T-helper 9 cell (primary cell): ENCODE results near the gene DDT.
"Not testable (repeated sequence)": the region's sequence is repeated elsewhere in the genome, so short reads cannot be mapped to it uniquely, and the experiment has no call there.

Source experiments
- DNase-seq: peaks from one replicate; pipeline ENCODE4 v3.0.0-alpha.2; 2020

DDT gene

DNA sequence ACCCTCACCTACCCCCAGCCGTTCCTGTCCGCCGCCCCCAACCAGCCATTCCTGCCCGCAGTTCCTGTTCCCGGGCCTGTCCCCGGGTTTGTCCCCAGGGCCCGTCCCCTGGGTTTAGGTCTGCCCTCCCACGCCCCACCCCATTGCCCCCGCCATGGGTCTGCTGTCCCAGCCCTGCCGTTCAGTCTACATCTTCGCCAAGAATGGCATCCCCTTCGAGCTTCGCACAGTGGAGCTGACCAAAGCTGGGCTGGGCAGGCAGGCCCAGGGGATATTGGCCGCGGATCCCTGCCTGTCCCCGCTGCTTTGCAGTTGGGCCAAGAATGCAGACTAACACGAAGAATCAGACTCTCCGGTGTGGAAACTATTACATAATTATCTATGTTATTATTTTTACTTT lies 24.5 kb downstream of the DDT start:
- DNase-seq: not testable (repeated sequence)

DNA sequence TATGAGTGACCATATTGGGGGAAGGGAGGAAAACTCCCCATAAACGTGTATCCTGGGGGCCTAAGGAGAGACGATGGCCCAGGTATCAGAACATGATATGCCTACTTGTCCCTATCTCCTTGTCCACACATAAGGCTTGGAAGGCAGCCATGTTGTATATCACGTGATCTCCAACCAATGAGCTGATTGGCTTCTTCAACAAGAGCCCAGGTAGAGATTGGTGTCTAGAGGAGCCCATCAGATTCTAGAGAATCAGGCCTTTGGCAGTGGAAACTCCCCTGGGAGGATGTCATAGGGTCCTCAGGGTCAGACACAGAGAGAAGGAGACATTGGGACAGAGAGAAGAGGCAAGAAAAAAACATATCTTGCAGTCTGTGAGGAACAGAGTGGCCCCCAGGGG lies 26.9 kb downstream of the DDT start:
- DNase-seq: not testable (repeated sequence)

DNA sequence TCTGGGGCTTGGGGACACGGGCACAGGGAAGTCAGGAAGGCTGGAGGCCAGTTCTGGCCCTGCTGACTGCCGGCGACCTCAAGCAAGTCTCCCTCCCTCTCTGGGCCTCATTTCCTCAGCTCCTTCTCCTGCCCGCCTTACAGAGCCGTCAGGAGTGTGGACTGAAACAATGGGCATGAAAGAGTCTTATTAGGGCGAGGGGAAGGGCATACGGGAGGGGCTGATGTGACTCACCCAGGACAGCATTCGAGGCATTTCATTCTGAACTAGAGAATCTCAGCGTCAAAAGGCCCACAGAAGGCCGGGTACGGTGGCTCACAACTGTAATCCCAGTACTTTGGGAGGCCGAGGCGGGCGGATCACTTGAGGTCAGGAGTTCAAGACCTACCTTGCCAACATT lies 34.1 kb downstream of the DDT start:
- not testable (repeated sequence) for DNase-seq

DNA sequence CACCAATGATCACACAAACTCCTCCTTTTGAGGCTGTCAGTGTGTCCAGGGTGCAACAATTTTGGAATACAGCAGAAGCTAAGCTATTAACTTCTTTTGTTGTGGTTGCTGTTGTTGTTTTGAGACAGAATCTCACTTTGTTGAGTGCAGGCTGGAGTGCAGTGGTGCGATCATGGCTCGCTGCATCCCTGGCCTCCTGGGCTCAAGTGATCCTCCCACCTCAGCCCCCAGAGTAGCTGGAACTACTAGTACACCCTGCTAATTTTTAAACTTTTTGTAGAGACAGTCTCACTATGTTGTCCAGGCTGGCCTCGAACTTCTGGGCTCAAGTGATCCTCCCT lies 35.3 kb downstream of the DDT start:
- no peak for DNase-seq

DNA sequence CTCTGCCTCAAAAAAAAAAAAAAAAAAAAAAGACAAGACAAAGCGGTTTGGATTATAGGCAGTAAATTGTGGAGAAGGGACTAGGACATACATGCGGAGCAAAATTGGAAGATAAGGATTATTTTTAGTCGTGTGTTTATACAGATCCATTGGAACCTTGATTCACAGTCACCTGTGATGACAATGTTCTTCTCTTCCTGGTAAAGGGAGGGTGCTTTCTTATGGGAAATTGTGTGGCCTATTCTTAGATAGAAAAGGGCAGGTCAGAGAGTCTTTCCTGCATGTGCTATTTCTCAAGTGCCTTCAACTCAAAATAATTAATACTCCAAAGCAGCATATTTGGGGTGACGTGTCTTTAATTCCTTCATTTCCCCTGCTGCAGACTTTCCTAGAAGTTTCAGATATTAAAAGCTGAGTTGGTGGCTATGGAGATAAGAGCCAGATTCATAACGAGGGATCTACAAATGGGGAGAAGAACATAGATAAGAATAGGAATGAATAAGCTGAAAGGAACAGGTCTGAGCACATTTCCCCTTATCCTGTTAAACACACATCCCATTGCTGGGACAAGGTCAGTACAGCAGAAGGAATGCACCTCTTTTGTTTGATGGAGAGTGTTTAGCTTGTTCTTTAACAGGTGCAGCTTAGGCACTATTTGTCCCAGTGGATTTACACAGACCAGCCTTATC lies 35.8 kb downstream of the DDT start:
- no peak for DNase-seq

DNA sequence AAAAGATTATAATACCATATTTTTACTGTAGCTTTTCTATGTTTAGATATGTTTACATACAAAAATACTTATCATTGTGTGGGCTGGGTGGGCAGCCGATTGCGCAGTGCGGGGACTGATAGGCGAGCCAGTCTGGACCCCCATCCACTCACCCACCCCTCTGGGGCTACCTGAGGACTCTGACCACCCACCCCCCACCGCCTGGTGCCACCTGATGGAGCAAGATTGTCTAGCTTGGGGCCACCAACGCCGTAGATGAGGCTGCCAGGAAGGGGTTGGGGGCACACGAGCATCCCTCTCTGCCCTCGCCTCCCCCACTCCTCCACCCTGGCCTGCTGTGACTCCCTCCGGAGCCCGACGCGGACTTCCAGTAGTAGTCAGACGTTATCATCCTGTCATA lies 47.7 kb downstream of the DDT start:
- DNase-seq: no peak

DNA sequence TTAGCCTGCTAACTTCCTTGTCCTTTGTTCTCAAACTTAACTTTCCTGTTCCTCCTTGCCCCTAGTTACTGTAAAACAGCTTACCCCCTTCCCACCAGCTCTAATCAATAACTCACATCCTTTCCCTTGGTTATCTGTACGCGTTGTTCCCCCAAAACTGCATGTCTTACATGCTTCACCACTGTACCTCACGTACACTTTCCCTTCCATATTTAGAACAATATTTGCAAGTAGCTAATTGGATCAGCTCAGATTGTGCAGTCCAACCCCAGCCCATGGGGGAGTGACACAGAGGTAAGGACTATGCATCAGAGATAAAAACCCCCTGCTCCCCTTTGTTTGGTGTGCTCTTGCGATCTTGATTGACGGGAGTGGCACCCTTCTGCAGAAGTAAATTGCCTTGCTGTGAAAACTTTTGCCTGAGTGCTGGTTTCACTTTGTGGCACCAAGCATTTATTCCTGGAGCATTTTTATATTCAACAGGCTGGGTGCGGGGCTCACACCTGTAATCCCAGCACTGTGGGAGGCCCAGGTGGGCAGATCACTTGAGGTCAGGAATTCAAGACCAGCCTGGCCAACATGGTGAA lies 49.1 kb downstream of the DDT start:
- no peak for DNase-seq

DNA sequence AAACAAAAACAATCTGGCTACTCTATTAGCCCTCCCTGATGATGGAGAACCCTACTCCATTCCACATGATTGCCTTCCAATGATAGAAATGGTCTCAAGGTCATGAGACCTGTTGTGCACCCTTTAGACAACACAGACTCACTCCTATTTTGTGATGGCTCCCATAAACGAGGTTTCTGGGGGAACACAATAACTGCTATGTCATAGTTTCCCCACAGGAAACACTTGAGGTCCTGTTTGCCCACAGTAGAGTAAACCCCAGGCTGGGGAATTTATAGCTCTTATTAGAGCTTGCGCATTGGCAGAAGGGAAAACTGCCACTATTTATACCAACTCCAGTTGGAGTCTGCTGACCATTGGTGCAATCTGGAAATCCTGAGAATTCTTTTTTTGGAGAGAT lies 51.3 kb downstream of the DDT start:
- DNase-seq: no peak

DNA sequence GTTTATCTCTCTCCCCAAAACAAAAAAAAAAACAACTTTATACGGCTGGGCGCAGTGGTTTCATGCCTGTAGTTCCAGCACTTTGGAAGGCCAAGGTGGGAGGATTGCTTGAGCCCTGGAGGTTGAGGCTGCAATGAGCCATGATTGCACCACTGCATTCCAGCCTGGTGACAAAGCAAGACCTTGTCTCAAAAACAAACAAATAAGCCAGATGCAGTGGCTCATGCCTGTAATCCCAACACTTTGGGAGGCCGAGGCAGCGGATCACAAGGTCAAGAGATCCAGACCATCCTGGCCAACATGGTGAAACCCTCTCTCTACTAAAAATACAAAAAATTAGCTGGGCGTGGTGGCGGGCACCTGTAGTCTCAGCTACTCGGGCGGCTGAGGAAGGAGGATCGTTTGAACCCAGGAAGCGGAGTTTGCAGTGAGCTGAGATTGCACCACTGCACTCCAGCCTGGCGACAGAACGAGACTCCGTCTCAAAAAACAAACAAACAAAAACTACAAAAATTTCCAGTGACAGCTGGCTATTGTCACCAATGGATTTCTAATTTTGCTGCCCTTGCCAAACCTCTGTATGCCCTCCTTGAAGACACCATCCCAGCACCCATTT lies 52.5 kb downstream of the DDT start:
- not testable (repeated sequence) for DNase-seq
